Neural cell (in vitro differentiated cells): ENCODE measurements around the gene MAT2A. TPM values are rescaled to one million over a fixed set of nuclear protein-coding genes. Genes with fewer than 3 reads are reported as not detected.

Experiments used
- H2AFZ ChIP-seq: fragments of 200-600, 300-800 bp; sonication (generic), shearing (Covaris generic); 2 replicates; pipeline ENCODE4 v1.6.0; 2014; ENCODE audit warnings: low read depth, mild to moderate bottlenecking, antibody characterized with exemption, low read length, moderate library complexity
- H3F3A ChIP-seq: fragments of 200-600 bp; shearing (Covaris generic); 2 replicates; pipeline ENCODE4 v1.6.1; 2016; ENCODE audit warnings: mild to moderate bottlenecking, moderate library complexity, mixed read lengths, antibody characterized with exemption, low read length; ENCODE audit not compliant: insufficient read depth, poor library complexity, severe bottlenecking
- H3K27ac ChIP-seq: fragments of 200-600, 300-800 bp; sonication (generic), shearing (Covaris generic); 2 replicates; pipeline ENCODE4 v1.5.1; 2014; ENCODE audit warnings: mild to moderate bottlenecking, low read length, moderate library complexity
- H3K27me3 ChIP-seq: fragments of 300-800, 200-600 bp; sonication (generic), shearing (Covaris generic); 2 replicates; pipeline ENCODE4 v1.6.0; 2014; ENCODE audit warnings: mild to moderate bottlenecking, low read depth, low read length, moderate library complexity; ENCODE audit not compliant: insufficient read depth
- H3K36me3 ChIP-seq: fragments of 300-800, 200-600 bp; sonication (generic), shearing (Covaris generic); 2 replicates; pipeline ENCODE4 v1.5.1; 2014; ENCODE audit warnings: mild to moderate bottlenecking, antibody characterized with exemption, low read length, moderate library complexity; ENCODE audit not compliant: insufficient read depth
- H3K4me2 ChIP-seq: fragments of 300-800, 200-600 bp; sonication (generic), shearing (Covaris generic); 2 replicates; pipeline ENCODE4 v1.6.0; 2014; ENCODE audit warnings: mild to moderate bottlenecking, low read length
- H3K4me3 ChIP-seq: fragments of 300-800, 200-600 bp; sonication (generic), shearing (Covaris generic); 2 replicates; pipeline ENCODE4 v1.5.1; 2014; ENCODE audit warnings: mild to moderate bottlenecking, low read length, moderate library complexity
- H3K79me2 ChIP-seq: fragments of 200-600 bp; shearing (Covaris generic); replicated peaks from 2 replicates; pipeline ENCODE4 v1.6.0; 2014; ENCODE audit warnings: mild to moderate bottlenecking, low read length, moderate library complexity; ENCODE audit not compliant: insufficient read depth
- H3K9ac ChIP-seq: fragments of 300-800, 200-600 bp; sonication (generic), shearing (Covaris generic); 2 replicates; pipeline ENCODE4 v1.6.1; 2016; ENCODE audit warnings: mild to moderate bottlenecking, low read length, mixed read lengths
- H3K9me2 ChIP-seq: fragments of 200-600 bp; shearing (Covaris generic); 2 replicates; pipeline ENCODE4 v1.6.1; 2016; ENCODE audit warnings: mild to moderate bottlenecking, low read length, mixed read lengths; ENCODE audit not compliant: insufficient read depth
- H3K9me3 ChIP-seq: fragments of 200-600, 300-800 bp; sonication (generic), shearing (Covaris generic); 2 replicates; pipeline ENCODE4 v1.6.1; 2016; ENCODE audit warnings: mild to moderate bottlenecking, mixed run types, low read length, moderate library complexity, mixed read lengths
- H4K20me1 ChIP-seq: fragments of 200-600 bp; shearing (Covaris generic); 2 replicates; pipeline ENCODE4 v1.6.1; 2016; ENCODE audit warnings: mild to moderate bottlenecking, mixed run types; ENCODE audit not compliant: insufficient read depth
- CTCF ChIP-seq: fragments of 450-650 bp; IDR thresholded peaks from 2 replicates; pipeline ENCODE4 v1.5.1; 2014; ENCODE audit warnings: antibody characterized with exemption, mild to moderate bottlenecking, moderate library complexity; ENCODE audit not compliant: poor library complexity, severe bottlenecking
- EP300 ChIP-seq: fragments of 450-650 bp; conservative IDR thresholded peaks from 2 replicates; pipeline ENCODE4 v1.6.1; 2014; ENCODE audit warnings: antibody characterized with exemption, mild to moderate bottlenecking, moderate library complexity; ENCODE audit not compliant: poor library complexity, severe bottlenecking
- EZH2 ChIP-seq: fragments of 200-600, 300-800 bp; shearing (Covaris generic), sonication (generic); IDR thresholded peaks from 2 replicates; pipeline ENCODE4 v1.6.1; 2014; ENCODE audit warnings: antibody characterized with exemption, low read length, borderline replicate concordance, mild to moderate bottlenecking; ENCODE audit not compliant: insufficient read depth, poor library complexity, severe bottlenecking
- MXI1 ChIP-seq: fragments of 450-650 bp; conservative IDR thresholded peaks from 2 replicates; pipeline ENCODE4 v1.6.1; 2014; ENCODE audit warnings: antibody characterized with exemption, mild to moderate bottlenecking; ENCODE audit not compliant: poor library complexity, severe bottlenecking
- POLR2AphosphoS5 ChIP-seq: IDR thresholded peaks from 2 replicates; pipeline ENCODE4 v1.6.1; 2012
- RAD21 ChIP-seq: fragments of 450-650 bp; conservative IDR thresholded peaks from 2 replicates; pipeline ENCODE4 v1.6.1; 2014; ENCODE audit warnings: antibody characterized with exemption, mild to moderate bottlenecking, moderate library complexity
- REST ChIP-seq: IDR thresholded peaks from 2 replicates; pipeline ENCODE4 v1.6.1; 2012; ENCODE audit warnings: borderline replicate concordance
- SMC3 ChIP-seq: fragments of 450-650 bp; conservative IDR thresholded peaks from 2 replicates; pipeline ENCODE4 v1.6.1; 2014; ENCODE audit warnings: antibody characterized with exemption, mild to moderate bottlenecking, moderate library complexity; ENCODE audit not compliant: poor library complexity
- TAF1 ChIP-seq: IDR thresholded peaks from 2 replicates; pipeline ENCODE4 v1.6.1; 2012; ENCODE audit warnings: low read depth
- polyA plus RNA-seq: library from polyadenylated mRNA; depleted of rRNA; stranded (reverse); fragments of >200 nt; gene quantifications from 2 replicates; pipeline ENCODE4 v1.2.3, GENCODE V29; 2014

Gene MAT2A
- polyA plus RNA-seq, 1 donor from 2014 or later, result 230 TPM

DNA sequence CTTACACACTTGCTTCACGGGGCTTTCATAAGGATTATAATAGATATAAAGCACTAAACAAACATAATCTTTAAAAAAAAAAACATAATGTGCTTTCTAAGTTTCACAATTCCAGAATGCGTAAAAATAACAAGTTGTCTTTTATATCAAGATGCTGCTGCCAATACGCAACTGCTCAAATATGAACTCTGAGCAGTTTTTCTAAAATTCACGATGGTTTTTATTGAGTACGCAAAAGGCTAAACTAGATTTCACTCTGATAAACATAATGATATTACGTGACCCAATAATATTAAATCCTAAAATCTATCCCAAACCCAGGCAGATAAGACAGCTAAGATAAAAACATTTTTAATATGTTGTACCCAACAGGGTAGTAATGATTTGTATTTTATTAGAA lies 24.6 kb upstream of the MAT2A start:
- Histone ChIP-seq H3K36me3 (no peaks in the 10 kb centered on the region), H3K4me3 (no peak overlapping the region), H3K79me2 (no peaks in the 10 kb centered on the region)

GRCh38 chr2:85516653-85517389 lies 22.1 kb upstream of the MAT2A start:
- Histone ChIP-seq H3K9ac (no peak overlapping the region), H3K79me2 (no peaks in the 10 kb centered on the region), H3F3A (no peaks in the 10 kb centered on the region), H3K27me3 (no peaks in the 10 kb centered on the region), H3K4me3 (no peak overlapping the region), H4K20me1 (no peaks in the 10 kb centered on the region), H2AFZ (no peak overlapping the region), H3K27ac (no peak overlapping the region), H3K9me2 (no peaks in the 10 kb centered on the region), H3K9me3 (no peaks in the 10 kb centered on the region), H3K36me3 (no peaks in the 10 kb centered on the region), H3K4me2 (no peak overlapping the region)
- TF ChIP-seq EP300, result no peak
- TF ChIP-seq RAD21, result no peak
- TF ChIP-seq EZH2, result no peak
- no peak for TF ChIP-seq MXI1
- TF ChIP-seq REST, result no peak
- no peak for TF ChIP-seq SMC3
- no peak for TF ChIP-seq POLR2AphosphoS5
- TF ChIP-seq TAF1, result no peak

More for the DNA sequence above, 24.6 kb upstream of the MAT2A start:
- Histone ChIP-seq H3K9me3 (no peaks in the 10 kb centered on the region), H4K20me1 (no peaks in the 10 kb centered on the region), H3F3A (no peaks in the 10 kb centered on the region), H3K9ac (no peak overlapping the region), H3K4me2 (no peak overlapping the region), H3K27ac (no peak overlapping the region), H3K9me2 (no peaks in the 10 kb centered on the region), H2AFZ (no peak overlapping the region), H3K27me3 (no peaks in the 10 kb centered on the region)
- TF ChIP-seq CTCF (no peak), TAF1 (no peak), EP300 (no peak), MXI1 (no peak), RAD21 (no peak), POLR2AphosphoS5 (no peak), EZH2 (no peak), SMC3 (no peak), REST (no peak)
